B cell (primary cell): Measurements from ENCODE around the gene P2RX3. TPM values are rescaled to one million over a fixed set of nuclear protein-coding genes. Genes with fewer than 3 reads are reported as not detected.

Experiments
- ATAC-seq: fragments of 200-7000 bp; cut with Tn5 transposase; one replicate; pipeline ENCODE4 v1.10.0; 2021; ENCODE audit warnings: low read depth, mild to moderate bottlenecking, moderate number of reproducible peaks, moderate library complexity
- CTCF ChIA-PET: fragments of 350-600 bp; sonication (Branson Sonifier 250); formaldehyde crosslinking; loops from one replicate; lab custom pipeline; 2021; ENCODE audit warnings: antibody characterized with exemption, inconsistent platforms; lab: Charles Lee
- POLR2A ChIA-PET: fragments of 350-600 bp; sonication (Branson Sonifier 250); formaldehyde crosslinking; loops from one replicate; lab custom pipeline; 2021; ENCODE audit warnings: antibody characterized with exemption; lab: Charles Lee
- DNase-seq: peaks from one replicate; pipeline ENCODE4 v3.0.0; 2013
- H2AFZ ChIP-seq: 2 replicates; pipeline ENCODE4 v1.6.1; 2012; ENCODE audit warnings: mild to moderate bottlenecking, low read depth, low read length; ENCODE audit not compliant: insufficient read depth, poor library complexity, severe bottlenecking
- H3K27ac ChIP-seq, 2 donors: 1 replicate in 1 of 2; 2 replicates in 1 of 2; pipeline ENCODE4 v1.5.1; 2012 to 2013; ENCODE audit warnings: low read length in 2 of 2, mild to moderate bottlenecking in 2 of 2, moderate library complexity in 1 of 2
- H3K27me3 ChIP-seq, 4 experiments: fragments of 200-600 bp in 1 of 4; sonication (generic) in 1 of 4; replicated peaks in 1 of 4; 1 replicate in 2 of 4; 2 replicates in 2 of 4; pipeline versions ENCODE4 v1.6.1 to v1.7.0; 2013 to 2016; ENCODE audit warnings: low read length in 3 of 4, mild to moderate bottlenecking in 2 of 4, mixed read lengths in 1 of 4, moderate library complexity in 1 of 4; ENCODE audit not compliant: insufficient read depth in 4 of 4, control insufficient read depth in 3 of 4; ENCODE audit errors: control extremely low read depth in 1 of 4
- H3K36me3 ChIP-seq, 2 experiments: replicated peaks in 1 of 2; 1 replicate in 1 of 2; 2 replicates in 1 of 2; pipeline versions ENCODE4 v1.6.1 to v1.7.1; 2013; ENCODE audit warnings: low read length in 1 of 2; ENCODE audit not compliant: insufficient read depth in 2 of 2, control insufficient read depth in 1 of 2; ENCODE audit errors: control extremely low read depth in 1 of 2, extremely low read depth in 1 of 2
- H3K4me1 ChIP-seq, 2 donors: fragments of 200-600 bp in 1 of 2; sonication (generic) in 1 of 2; 1 replicate in 1 of 2; 2 replicates in 1 of 2; pipeline versions ENCODE4 v1.5.1 to v1.6.1; 2013 to 2017; ENCODE audit warnings: low read length in 2 of 2; ENCODE audit not compliant: control insufficient read depth in 2 of 2, insufficient read depth in 2 of 2
- H3K4me2 ChIP-seq: replicated peaks from 2 replicates; pipeline ENCODE3; 2012; ENCODE audit warnings: mild to moderate bottlenecking, low read depth, low read length; ENCODE audit not compliant: poor library complexity, severe bottlenecking
- H3K4me3 ChIP-seq, 5 experiments: fragments of 200-600 bp in 1 of 5; sonication (generic) in 1 of 5; 1 replicate in 3 of 5; 2 replicates in 2 of 5; pipeline versions ENCODE4 v1.5.1 to v1.7.0; 2011 to 2016; ENCODE audit warnings: low read length in 4 of 5, mild to moderate bottlenecking in 4 of 5, low read depth in 2 of 5, control low read depth in 1 of 5, moderate library complexity in 1 of 5; ENCODE audit not compliant: insufficient read depth in 1 of 5; ENCODE audit errors: control extremely low read depth in 1 of 5, extremely low read depth in 1 of 5
- H3K79me2 ChIP-seq: fragments of 200-600 bp; sonication (generic); one replicate; pipeline ENCODE4 v1.6.0; 2016; ENCODE audit warnings: low read length; ENCODE audit not compliant: control insufficient read depth, insufficient read depth
- H3K9ac ChIP-seq: fragments of 200-600 bp; sonication (generic); 2 replicates; pipeline ENCODE4 v1.6.1; 2017; ENCODE audit warnings: mild to moderate bottlenecking, low read length, moderate library complexity
- H3K9me3 ChIP-seq, 3 donors: one replicate each; pipeline versions ENCODE4 v1.6.1 to v1.7.1; 2013; ENCODE audit warnings: low read length in 2 of 3; ENCODE audit not compliant: control insufficient read depth in 2 of 3, insufficient read depth in 1 of 3; ENCODE audit errors: control extremely low read depth in 1 of 3
- H4K20me1 ChIP-seq: 2 replicates; pipeline ENCODE4 v1.6.0; 2012; ENCODE audit warnings: mild to moderate bottlenecking, low read length; ENCODE audit not compliant: insufficient read depth, control insufficient read depth, poor library complexity, severe bottlenecking
- H3K27ac Mint-ChIP-seq: one replicate; pipeline ENCODE4 v1.8.0; 2021; ENCODE audit warnings: mixed read lengths
- H3K27me3 Mint-ChIP-seq: one replicate; pipeline ENCODE4 v1.8.0; 2021; ENCODE audit warnings: mixed read lengths
- H3K4me1 Mint-ChIP-seq: one replicate; pipeline ENCODE4 v1.8.0; 2021; ENCODE audit warnings: mixed read lengths
- H3K4me3 Mint-ChIP-seq: one replicate; pipeline ENCODE4 v1.8.0; 2021; ENCODE audit warnings: mixed read lengths
- H3K9me3 Mint-ChIP-seq: one replicate; pipeline ENCODE4 v1.8.0; 2022; ENCODE audit warnings: mixed read lengths; ENCODE audit not compliant: insufficient read depth
- CTCF ChIP-seq: fragments of 200-600 bp; IDR thresholded peaks from one replicate; pipeline ENCODE4 v1.8.0; 2022; ENCODE audit warnings: antibody characterized with exemption, mild to moderate bottlenecking
- EZH2 ChIP-seq: IDR thresholded peaks from 2 replicates; pipeline ENCODE4 v1.6.1; 2012; ENCODE audit warnings: borderline replicate concordance, low read depth, mild to moderate bottlenecking, moderate library complexity, low read length; ENCODE audit not compliant: insufficient read depth, poor library complexity, severe bottlenecking
- WGBS: methylation state at CpG from one replicate; pipeline ENCODE4 v1.1.5; 2013; ENCODE audit warnings: missing lambda C conversion rate; ENCODE audit not compliant: insufficient coverage; 5-methylcytosine and 5-hydroxymethylcytosine counted together
- intact Hi-C: fragments of 100-400 bp; cut with micrococcal nuclease; formaldehyde crosslinking; loops from one replicate; pipeline ENCODE4 v1.10.0; 2022
- polyA plus RNA-seq: library from polyadenylated mRNA; depleted of rRNA; stranded (reverse); fragments of >200 nt; gene quantifications from 2 replicates; pipeline ENCODE4 v1.2.3, GENCODE V29; 2012
- total RNA-seq, 2 donors: library from RNA; stranded (reverse); fragments of 120-200 nt in 1 of 2; gene quantifications; 1 replicate in 1 of 2; 2 replicates in 1 of 2; pipeline versions ENCODE4 v1.2.3 to v1.2.4, GENCODE V29; 2013 to 2022

The P2RX3 gene
- total and polyA plus RNA-seq, 2 donors (not counting 1 experiment from before 2014, with no cell fraction given), result not detected

- Mint-ChIP-seq H3K9me3 (no peaks in the 10 kb centered on the region), H3K4me1 (peaks cover 8% of the 10 kb centered on the region), H3K4me3 (no peak overlapping the region), H3K27me3 (no peaks in the 10 kb centered on the region), H3K27ac (no peak overlapping the region)
- no peaks in the 10 kb centered on the region for H3K9me3 ChIP-seq
- 100% methylated on average over 2 of the region's 8 CpGs for WGBS
- H3K79me2 ChIP-seq, result no peaks in the 10 kb centered on the region
- TF ChIP-seq CTCF, result no peak
- TF ChIP-seq EZH2, result no peak
- H3K36me3 ChIP-seq, result peaks cover 0 to 5% of the 10 kb centered on the region in 2 experiments
- no peak overlapping the region for H3K9ac ChIP-seq
- H3K27me3 ChIP-seq, result peaks cover 0 to 9% (median 1%) of the 10 kb centered on the region in 4 experiments
- no peak overlapping the region for H3K4me3 ChIP-seq
- H3K4me1 ChIP-seq, result peaks cover 11% of the 10 kb centered on the region in 2 donors
- no peak for ATAC-seq
- no peaks in the 10 kb centered on the region for H4K20me1 ChIP-seq
- no peak for DNase-seq
- intact Hi-C loops, result no loop called here
- no peak overlapping the region for H3K27ac ChIP-seq
- H2AFZ ChIP-seq, result no peak overlapping the region
- CTCF ChIA-PET, result no interaction called here
- H3K4me2 ChIP-seq, result no peak overlapping the region
- POLR2A ChIA-PET, result no interaction called here
Measured at GRCh38 chr11:57313788-57314135, 24.4 kb upstream of the P2RX3 start.

- H3K4me1 Mint-ChIP-seq, result peaks cover 8% of the 10 kb centered on the region
- no peak overlapping the region for H3K27ac Mint-ChIP-seq
- POLR2A ChIA-PET, result no interaction called here
Measured at GRCh38 chr11:57314221-57314973, 23.8 kb upstream of the P2RX3 start.

More at GRCh38 chr11:57314221-57314973, 23.8 kb upstream of the P2RX3 start:
- H3K27ac ChIP-seq, result no peak overlapping the region
- CTCF ChIA-PET, result no interaction called here
- no peak for ATAC-seq
- DNase-seq, result no peak
- peaks cover 0 to 5% of the 10 kb centered on the region in 2 experiments for H3K36me3 ChIP-seq
- no peaks in the 10 kb centered on the region for H3K9me3 ChIP-seq
- H3K4me1 ChIP-seq, result peaks cover 11% of the 10 kb centered on the region in 2 donors
- no peaks in the 10 kb centered on the region for H3K79me2 ChIP-seq
- no peaks in the 10 kb centered on the region for H3K27me3 Mint-ChIP-seq
- no peak overlapping the region for H3K9ac ChIP-seq
- TF ChIP-seq EZH2, result no peak
- TF ChIP-seq CTCF, result no peak
- H3K4me2 ChIP-seq, result no peak overlapping the region
- H3K4me3 ChIP-seq, result no peak overlapping the region
- no peak overlapping the region for H3K4me3 Mint-ChIP-seq
- H2AFZ ChIP-seq, result no peak overlapping the region
- intact Hi-C loops, result no loop called here
- WGBS, result 93% methylated on average over 13 of the region's 15 CpGs
- H3K27me3 ChIP-seq, result peaks cover 0 to 9% (median 1%) of the 10 kb centered on the region in 4 experiments
- no peaks in the 10 kb centered on the region for H4K20me1 ChIP-seq
- no peaks in the 10 kb centered on the region for H3K9me3 Mint-ChIP-seq
